ENCODE data around the gene MAPK10.
A peak's percentile ranks its signal among the peaks of the same experiment; 100 is the strongest.

MAPK10 gene

DNA sequence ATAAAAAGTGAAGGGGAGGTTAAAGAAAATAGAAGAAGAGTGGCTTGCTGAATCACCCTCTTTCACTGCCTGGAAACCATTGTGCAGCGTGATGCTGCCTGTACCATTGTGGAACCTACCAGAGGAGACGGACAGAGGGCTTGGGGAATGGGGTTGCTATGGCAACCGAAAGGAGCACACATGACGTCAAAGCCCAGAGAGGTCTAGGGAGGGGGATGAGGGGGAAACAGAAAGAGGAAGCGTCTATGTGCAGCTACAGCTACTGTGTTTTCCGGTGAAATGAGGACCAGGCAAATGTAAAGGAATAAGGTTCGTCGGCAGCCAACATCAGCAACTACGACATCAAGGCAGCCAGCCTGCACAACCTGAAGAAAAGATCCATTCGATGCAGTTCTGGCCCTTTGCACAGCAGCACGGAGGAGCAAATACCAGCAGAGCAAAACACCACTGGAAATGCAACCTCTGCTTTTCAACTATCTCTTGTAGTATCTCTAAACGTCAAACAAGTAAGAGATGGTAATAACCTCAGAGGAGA, at the start of gene MAPK10:
Gene MAPK10, minus strand, starts transcription at position 110 of the 535 bp plus-strand sequence.
- DNase-seq (ENCODE audit: low read depth) = peak; percentile 21
- TF ChIP-seq, protein P1, sequence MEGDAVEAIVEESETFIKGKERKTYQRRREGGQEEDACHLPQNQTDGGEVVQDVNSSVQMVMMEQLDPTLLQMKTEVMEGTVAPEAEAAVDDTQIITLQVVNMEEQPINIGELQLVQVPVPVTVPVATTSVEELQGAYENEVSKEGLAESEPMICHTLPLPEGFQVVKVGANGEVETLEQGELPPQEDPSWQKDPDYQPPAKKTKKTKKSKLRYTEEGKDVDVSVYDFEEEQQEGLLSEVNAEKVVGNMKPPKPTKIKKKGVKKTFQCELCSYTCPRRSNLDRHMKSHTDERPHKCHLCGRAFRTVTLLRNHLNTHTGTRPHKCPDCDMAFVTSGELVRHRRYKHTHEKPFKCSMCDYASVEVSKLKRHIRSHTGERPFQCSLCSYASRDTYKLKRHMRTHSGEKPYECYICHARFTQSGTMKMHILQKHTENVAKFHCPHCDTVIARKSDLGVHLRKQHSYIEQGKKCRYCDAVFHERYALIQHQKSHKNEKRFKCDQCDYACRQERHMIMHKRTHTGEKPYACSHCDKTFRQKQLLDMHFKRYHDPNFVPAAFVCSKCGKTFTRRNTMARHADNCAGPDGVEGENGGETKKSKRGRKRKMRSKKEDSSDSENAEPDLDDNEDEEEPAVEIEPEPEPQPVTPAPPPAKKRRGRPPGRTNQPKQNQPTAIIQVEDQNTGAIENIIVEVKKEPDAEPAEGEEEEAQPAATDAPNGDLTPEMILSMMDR (IDR thresholded peaks at IDR 0.05; ENCODE audit: insufficient read depth, low read depth, low read length, missing control alignments) = no peak
- no peak within 1 kb of the TSS for H3K4me3 ChIP-seq (ENCODE audit: low read length)

DNA sequence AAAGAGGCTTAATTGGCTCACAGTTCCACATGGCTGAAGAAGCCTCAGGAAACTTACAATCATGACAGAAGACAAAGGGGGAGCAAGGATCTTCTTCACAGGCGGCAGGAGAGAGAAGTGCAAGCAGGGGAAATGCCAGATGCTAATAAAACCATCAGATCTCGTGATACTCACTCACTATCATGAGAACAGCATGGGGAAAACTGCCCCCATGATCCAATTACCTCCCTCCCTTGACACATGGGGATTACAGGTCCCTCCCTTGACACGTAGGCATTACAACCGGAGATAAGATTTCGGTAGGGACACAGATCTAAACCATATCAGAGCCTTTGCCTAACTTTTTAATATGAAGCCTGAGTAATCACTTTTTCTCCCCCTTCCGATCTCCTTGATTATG, 43.7 kb upstream of the MAPK10 start:
- no peak overlapping the region for H3K4me3 ChIP-seq (ENCODE audit: low read length)
- TF ChIP-seq, protein P1 (IDR thresholded peaks at IDR 0.05; ENCODE audit: insufficient read depth, low read depth, low read length, missing control alignments) = no peak
- DNase-seq (ENCODE audit: low read depth) = no peak

DNA sequence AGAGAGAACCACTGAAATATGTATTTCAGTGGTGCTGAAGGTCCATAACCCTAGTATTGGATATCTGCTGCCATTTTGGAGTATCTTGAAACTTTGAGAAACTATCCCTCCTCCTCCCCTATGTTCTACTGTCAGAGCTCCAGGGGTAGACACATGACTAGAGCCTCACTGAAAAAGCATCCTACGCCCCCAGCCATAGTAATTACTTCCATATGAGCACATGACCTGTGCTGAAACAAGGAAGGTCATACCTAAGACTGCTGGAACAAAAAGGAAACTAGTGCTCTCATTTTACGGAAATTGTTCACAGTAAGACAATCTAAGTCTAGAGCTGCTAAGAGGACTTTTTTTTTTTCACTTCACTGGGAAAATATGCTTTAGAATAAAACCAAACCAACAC, 42.0 kb upstream of the MAPK10 start:
- DNase-seq (ENCODE audit: low read depth) = no peak
- H3K4me3 ChIP-seq (ENCODE audit: low read length) = no peak overlapping the region
- TF ChIP-seq, protein P1 (IDR thresholded peaks at IDR 0.05; ENCODE audit: insufficient read depth, low read depth, low read length, missing control alignments) = no peak

DNA sequence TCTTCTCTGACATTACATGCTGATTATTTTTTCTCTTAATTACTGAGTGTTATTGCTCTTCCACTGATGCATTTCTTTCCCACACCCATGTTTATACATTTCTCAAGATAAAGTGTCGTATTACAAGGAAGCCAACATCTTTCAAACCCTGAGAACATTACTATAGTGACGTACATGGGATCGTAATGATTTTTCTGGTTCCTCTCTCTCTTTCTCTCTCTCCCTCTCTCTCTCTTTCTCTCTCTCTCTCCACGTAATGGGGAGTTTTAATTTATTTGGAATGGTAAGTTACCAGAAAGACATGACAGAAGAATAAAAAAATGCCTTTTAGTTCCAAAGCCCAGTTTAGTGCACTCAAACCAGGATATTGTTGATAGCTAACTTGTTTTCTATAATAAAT, 40.4 kb upstream of the MAPK10 start:
- DNase-seq (ENCODE audit: low read depth) = peak; percentile 64
- TF ChIP-seq, protein P1 (IDR thresholded peaks at IDR 0.05; ENCODE audit: insufficient read depth, low read depth, low read length, missing control alignments) = no peak

DNA sequence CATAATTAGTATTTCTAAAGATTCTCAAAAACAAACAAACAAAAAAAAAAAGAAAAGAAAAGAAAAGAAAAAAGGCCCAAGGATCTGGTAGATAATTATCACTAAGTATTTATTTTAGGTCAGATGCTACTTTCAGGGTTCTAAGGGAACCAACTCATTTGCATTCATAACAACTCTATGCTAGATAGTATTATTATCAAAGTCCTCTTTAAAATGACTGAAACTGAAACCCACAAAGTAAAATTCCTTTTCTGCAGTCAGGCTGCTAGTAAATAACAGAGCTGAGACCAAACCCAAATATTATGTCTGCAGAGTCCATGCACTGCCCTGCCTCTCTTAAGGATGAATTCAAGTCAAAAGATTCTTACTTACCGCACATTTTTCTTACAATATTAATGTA, 38.3 kb upstream of the MAPK10 start:
- TF ChIP-seq, protein P1 (IDR thresholded peaks at IDR 0.05; ENCODE audit: insufficient read depth, low read depth, low read length, missing control alignments) = no peak
- H3K4me3 ChIP-seq (ENCODE audit: low read length) = no peak overlapping the region
- DNase-seq (ENCODE audit: low read depth) = no peak

More for the DNA sequence above, 40.4 kb upstream of the MAPK10 start:
- no peak overlapping the region for H3K4me3 ChIP-seq (ENCODE audit: low read length)

DNA sequence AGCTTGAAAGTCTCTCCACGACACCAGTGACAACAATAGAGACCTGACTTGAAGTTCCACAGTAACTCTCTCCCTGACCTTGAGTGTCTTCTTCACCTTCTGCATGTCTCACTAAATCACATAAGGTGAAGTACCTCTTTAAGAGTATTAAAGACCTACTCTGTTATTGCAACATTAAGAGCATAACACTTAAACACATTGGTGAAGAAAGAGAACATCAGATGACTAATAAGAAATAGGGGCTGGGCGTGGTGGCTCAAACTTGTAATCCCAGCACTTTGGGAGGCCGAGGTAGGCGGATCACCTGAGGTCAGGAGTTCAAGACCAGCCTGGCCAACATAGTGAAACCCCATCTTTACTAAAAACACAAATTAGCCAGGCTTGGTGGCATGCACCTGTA, 33.9 kb upstream of the MAPK10 start:
- no peak overlapping the region for H3K4me3 ChIP-seq (ENCODE audit: low read length)
- peak; percentile 57 for DNase-seq (ENCODE audit: low read depth)
- TF ChIP-seq, protein P1 (IDR thresholded peaks at IDR 0.05; ENCODE audit: insufficient read depth, low read depth, low read length, missing control alignments) = no peak

DNA sequence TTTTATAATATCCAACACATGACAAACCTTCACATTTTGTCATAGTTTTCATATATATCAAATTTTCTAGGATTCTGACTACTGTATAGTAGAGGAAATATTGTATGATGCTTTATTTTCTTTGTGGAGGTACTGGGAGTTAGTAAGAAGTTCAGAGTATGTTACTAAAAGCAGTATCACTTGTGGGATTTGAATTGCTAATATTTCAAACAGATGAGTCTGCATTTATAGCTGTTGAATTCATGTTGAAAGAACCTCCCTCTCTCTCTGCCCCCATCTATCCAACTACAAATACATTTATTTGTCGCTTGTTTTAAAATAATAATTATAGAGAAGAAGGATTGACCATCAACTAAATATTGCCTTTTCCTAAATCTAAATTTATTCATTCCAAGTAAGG, 29.8 kb upstream of the MAPK10 start:
- TF ChIP-seq, protein P1 (IDR thresholded peaks at IDR 0.05; ENCODE audit: insufficient read depth, low read depth, low read length, missing control alignments) = no peak
- no peak for DNase-seq (ENCODE audit: low read depth)
- H3K4me3 ChIP-seq (ENCODE audit: low read length) = no peak overlapping the region
